Midbrain (tissue), 1 donor: Measurements from ENCODE around the gene FLYWCH1.

Experiments
- DNase-seq: peaks from one replicate; lab custom pipeline; 2025; lab: John Stamatoyannopoulos, UW

FLYWCH1 gene

DNA sequence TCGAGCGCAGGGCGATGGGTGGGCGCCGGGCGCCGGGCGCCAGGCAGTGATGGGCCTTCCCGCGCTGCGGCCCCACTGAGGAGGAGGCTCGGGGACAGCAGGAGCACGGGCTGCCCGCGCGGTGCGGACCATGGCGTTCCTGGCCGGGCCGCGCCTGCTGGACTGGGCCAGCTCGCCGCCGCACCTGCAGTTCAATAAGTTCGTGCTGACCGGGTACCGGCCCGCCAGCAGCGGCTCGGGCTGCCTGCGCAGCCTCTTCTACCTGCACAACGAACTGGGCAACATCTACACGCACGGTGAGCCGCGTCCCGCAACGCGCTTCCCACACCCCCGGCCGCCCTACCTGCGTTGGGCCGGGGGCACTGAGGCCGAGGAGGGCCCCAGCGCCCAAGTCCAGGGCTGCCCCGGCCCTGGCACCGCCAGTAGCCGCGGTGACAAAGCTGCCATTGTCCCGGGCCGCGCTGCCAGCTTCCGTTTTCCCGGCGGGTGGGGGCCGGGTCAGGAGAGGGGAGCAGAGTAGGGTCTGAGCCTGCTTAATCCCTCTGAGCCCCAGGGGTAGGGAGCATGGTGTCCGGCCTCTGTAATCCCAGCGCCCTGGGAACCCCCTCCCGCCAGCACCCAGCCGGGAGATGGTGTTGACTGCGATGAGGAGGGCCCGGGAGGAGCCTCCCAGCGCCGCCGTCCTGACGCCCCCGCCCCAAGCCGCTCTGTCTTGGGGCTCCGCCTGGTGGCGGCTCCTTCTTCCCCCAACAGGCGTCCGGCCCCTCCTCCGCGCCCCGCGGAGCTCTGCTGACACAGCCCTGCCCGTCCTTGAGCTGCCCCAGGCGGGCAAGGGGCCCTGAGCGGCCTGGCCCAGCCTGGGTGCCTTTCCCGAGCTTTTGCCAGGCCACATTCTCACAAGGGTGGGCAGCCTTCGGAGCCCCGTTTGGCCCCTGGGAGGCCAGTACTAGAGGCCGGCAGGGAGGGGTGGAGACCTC, 58.1 kb downstream of the FLYWCH1 start:
- peak; percentile 66 for DNase-seq

GRCh38 chr16:2970563-2970962, 58.8 kb downstream of the FLYWCH1 start:
- DNase-seq, result no peak

DNA sequence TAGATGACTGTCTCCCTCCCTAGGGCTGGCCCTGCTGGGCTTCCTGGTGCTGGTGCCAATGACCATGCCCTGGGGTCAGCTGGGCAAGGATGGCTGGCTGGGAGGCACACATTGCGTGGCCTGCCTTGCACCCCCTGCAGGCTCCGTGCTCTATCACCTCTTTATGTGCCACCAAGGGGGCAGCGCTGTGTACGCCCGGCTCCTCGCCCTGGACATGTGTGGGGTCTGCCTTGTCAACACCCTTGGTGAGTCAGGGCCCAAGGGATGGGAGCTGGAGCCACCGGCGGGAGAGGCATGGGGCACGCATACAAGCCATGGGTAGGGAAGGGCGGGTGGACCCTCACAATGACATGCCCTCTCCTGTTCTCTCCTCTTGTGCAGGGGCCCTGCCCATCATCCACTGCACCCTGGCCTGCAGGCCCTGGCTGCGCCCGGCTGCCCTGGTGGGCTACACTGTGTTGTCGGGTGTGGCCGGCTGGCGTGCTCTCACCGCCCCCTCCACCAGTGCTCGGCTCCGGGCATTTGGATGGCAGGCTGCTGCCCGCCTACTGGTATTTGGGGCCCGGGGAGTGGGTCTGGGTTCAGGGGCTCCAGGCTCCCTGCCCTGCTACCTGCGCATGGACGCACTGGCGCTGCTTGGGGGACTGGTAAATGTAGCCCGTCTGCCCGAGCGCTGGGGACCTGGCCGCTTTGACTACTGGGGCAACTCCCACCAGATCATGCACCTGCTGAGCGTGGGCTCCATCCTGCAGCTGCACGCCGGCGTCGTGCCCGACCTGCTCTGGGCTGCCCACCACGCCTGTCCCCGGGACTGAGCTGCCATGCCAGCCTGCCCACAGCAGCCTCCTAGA, 59.6 kb downstream of the FLYWCH1 start:
- no peak for DNase-seq

- DNase-seq, result no peak
Observed at GRCh38 chr16:2971985-2972784, 60.5 kb downstream of the FLYWCH1 start.

GRCh38 chr16:2973093-2973492, 61.4 kb downstream of the FLYWCH1 start:
- peak; percentile 69 for DNase-seq

GRCh38 chr16:2973605-2974318, 62.0 kb downstream of the FLYWCH1 start:
- peak; percentile 37 for DNase-seq

GRCh38 chr16:2974319-2975056, 62.8 kb downstream of the FLYWCH1 start:
- DNase-seq, result no peak

GRCh38 chr16:2975161-2975795, 63.5 kb downstream of the FLYWCH1 start:
- no peak for DNase-seq

- DNase-seq, result peak; percentile 18
Observed at GRCh38 chr16:2976201-2976600, 64.5 kb downstream of the FLYWCH1 start.

- DNase-seq, result no peak
Observed at GRCh38 chr16:2976673-2977072, 64.9 kb downstream of the FLYWCH1 start.

DNA sequence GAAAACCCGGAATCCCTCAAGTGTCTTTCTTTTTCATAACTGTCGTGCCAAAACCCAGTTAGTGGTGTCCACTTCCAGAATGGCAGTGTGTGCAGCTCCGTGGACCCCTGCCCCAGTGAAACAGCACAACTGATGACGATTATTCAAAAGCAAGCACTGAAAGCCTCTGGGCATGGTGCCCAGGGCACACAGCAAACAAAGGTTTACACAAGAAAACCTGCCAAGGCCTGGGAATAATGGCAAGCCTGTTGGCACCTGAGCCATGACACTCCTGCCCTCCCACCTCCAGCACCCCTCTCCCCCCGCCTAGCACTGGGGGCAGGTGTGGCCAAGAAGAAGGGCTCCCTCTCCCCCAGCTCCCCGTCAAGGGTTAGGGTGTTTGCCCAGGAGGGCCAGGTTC, 65.7 kb downstream of the FLYWCH1 start:
- peak; percentile 41 for DNase-seq

DNA sequence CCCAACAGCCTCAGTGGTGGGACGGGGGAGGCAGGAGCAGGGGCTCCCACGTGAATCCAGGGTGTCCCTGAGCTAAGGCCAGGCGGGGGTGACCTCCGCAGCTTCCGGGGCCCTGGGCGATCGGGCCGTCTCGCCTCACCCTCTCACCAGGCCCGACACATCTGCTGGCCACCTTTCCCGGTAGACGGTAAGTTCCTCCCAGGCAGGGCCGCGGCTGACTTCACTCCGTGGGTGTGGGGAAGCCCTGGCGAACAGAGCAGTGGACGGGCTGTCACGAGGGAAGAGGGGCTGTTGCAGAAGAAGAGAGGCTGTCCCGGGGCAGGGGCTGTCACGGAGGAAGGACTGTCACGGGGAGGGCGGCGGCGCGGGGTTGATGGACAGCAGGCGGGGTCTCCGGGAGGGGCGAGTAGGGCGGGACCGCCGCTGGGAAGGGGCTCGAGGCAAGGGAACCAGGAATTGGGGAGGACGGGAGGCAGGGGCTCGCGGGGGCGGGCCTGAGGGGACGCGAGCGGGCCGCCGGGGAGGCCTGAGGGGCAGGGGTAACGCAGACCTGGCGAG, 68.0 kb downstream of the FLYWCH1 start:
- no peak for DNase-seq

GRCh38 chr16:2980227-2981176, 68.8 kb downstream of the FLYWCH1 start, which contains the start of gene PKMYT1:
PKMYT1 (minus strand) TSS chr16:2980446; CDS start chr16:2979657, 789 bp downstream.
- DNase-seq, result peak; percentile 89

GRCh38 chr16:2981177-2981898, 69.6 kb downstream of the FLYWCH1 start:
- no peak for DNase-seq

- no peak for DNase-seq
Observed at GRCh38 chr16:2981899-2982250, 70.1 kb downstream of the FLYWCH1 start.

GRCh38 chr16:2982402-2982801, 70.7 kb downstream of the FLYWCH1 start:
- no peak for DNase-seq

DNA sequence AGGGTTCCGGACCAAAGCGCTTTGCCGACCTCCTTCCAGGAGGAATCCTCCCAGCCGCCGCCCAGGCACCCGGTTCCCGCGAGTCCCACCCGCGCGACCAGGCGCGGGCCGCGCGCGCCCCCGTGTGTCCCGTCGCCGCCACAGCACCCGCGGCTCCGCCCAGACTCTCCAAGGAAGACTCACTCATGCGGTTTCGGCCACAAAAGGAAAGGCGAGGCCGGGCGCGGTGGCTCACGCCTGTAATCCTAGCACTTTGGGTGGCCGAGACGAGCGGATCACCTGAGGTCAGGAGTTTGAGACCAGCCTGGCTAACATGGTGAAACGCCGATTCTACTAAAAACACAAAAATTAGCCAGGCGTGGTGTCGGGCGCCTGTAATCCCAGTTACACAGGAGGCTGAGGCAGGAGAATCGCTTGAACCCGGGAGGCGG, 72.0 kb downstream of the FLYWCH1 start:
- DNase-seq, result peak; percentile 61

- DNase-seq, result no peak
Observed at GRCh38 chr16:2985462-2985861, 73.7 kb downstream of the FLYWCH1 start.
